WTC11 (cell line): ENCODE measurements around the gene ZSWIM6. TPM values are rescaled to one million over a fixed set of nuclear protein-coding genes. Genes with fewer than 3 reads are reported as not detected.

Experiments
- ATAC-seq: fragments of 200-7000 bp; cut with Tn5 transposase; 2 replicates; pipeline ENCODE4 v1.10.0; 2021; ENCODE audit warnings: mild to moderate bottlenecking, moderate library complexity
- CTCF ChIA-PET: fragments of 300-600 bp; sonication (Branson Sonifier 250); formaldehyde crosslinking; loops from one replicate; lab custom pipeline; 2021; ENCODE audit warnings: antibody characterized with exemption; lab: Charles Lee
- POLR2A ChIA-PET: fragments of 350-600 bp; sonication (Branson Sonifier 250); formaldehyde crosslinking; loops from one replicate; lab custom pipeline; 2021; ENCODE audit warnings: antibody characterized with exemption; lab: Charles Lee
- DNase-seq: peaks from one replicate; pipeline ENCODE4 v3.0.0; 2021; ENCODE audit warnings: low spot score
- H3K27ac Mint-ChIP-seq: 2 replicates; pipeline ENCODE4 v1.8.0; 2021; ENCODE audit warnings: mixed read lengths
- H3K27me3 Mint-ChIP-seq: 2 replicates; pipeline ENCODE4 v1.8.0; 2021; ENCODE audit warnings: low read depth, mild to moderate bottlenecking, moderate library complexity, mixed read lengths
- H3K36me3 Mint-ChIP-seq: 2 replicates; pipeline ENCODE4 v1.8.0; 2021; ENCODE audit warnings: mixed read lengths
- H3K4me1 Mint-ChIP-seq: 2 replicates; pipeline ENCODE4 v1.8.0; 2022; ENCODE audit warnings: mixed read lengths
- H3K4me3 Mint-ChIP-seq: 2 replicates; pipeline ENCODE4 v1.8.0; 2021; ENCODE audit warnings: mild to moderate bottlenecking, moderate library complexity, mixed read lengths
- H3K9me3 Mint-ChIP-seq: 2 replicates; pipeline ENCODE4 v1.8.0; 2021; ENCODE audit warnings: mixed read lengths
- ATF1 ChIP-seq: sonication (generic); formaldehyde crosslinking; IDR thresholded peaks from 2 replicates; pipeline ENCODE4 v1.8.1; 2023; ENCODE audit warnings: mild to moderate bottlenecking, moderate library complexity, missing genetic modification reagents
- CREB1 ChIP-seq: sonication (generic); formaldehyde crosslinking; IDR thresholded peaks from 2 replicates; pipeline ENCODE4 v1.8.0; 2023; ENCODE audit warnings: mild to moderate bottlenecking, missing genetic modification reagents
- CREM ChIP-seq: sonication (generic); formaldehyde crosslinking; IDR thresholded peaks from 2 replicates; pipeline ENCODE4 v1.8.1; 2022; ENCODE audit warnings: mild to moderate bottlenecking, missing genetic modification reagents, moderate library complexity
- ERG ChIP-seq: fragments of 250-450 bp; sonication (Bioruptor Pico); IDR thresholded peaks from 2 replicates; pipeline ENCODE4 v1.8.0; 2021; ENCODE audit warnings: mild to moderate bottlenecking
- ESRRA ChIP-seq: sonication (generic); formaldehyde crosslinking; IDR thresholded peaks from 2 replicates; pipeline ENCODE4 v1.8.1; 2022; ENCODE audit warnings: mild to moderate bottlenecking, missing genetic modification reagents, borderline replicate concordance
- ETV6 ChIP-seq: sonication (generic); formaldehyde crosslinking; IDR thresholded peaks from 2 replicates; pipeline ENCODE4 v1.8.1; 2022; ENCODE audit warnings: mild to moderate bottlenecking, missing genetic modification reagents
- GRHL2 ChIP-seq: fragments of 250-450 bp; sonication (Bioruptor Pico); IDR thresholded peaks from 2 replicates; pipeline ENCODE4 v1.8.0; 2022; ENCODE audit warnings: mild to moderate bottlenecking, moderate library complexity; ENCODE audit not compliant: insufficient replicate concordance, severe bottlenecking
- GTF2I ChIP-seq: fragments of 250-450 bp; sonication (Bioruptor Pico); conservative IDR thresholded peaks from 2 replicates; pipeline ENCODE4 v1.4.0; 2021; ENCODE audit warnings: mild to moderate bottlenecking
- IRF2 ChIP-seq: sonication (generic); formaldehyde crosslinking; IDR thresholded peaks from 2 replicates; pipeline ENCODE4 v1.8.0; 2022; ENCODE audit warnings: low read depth, missing genetic modification reagents, borderline replicate concordance
- JAZF1 ChIP-seq: fragments of 250-450 bp; sonication (Bioruptor Pico); IDR thresholded peaks from 2 replicates; pipeline ENCODE4 v1.9.0; 2021; ENCODE audit warnings: moderate library complexity, mild to moderate bottlenecking, inconsistent platforms
- JUN ChIP-seq: sonication (generic); formaldehyde crosslinking; IDR thresholded peaks from 2 replicates; pipeline ENCODE4 v1.8.0; 2023; ENCODE audit warnings: mild to moderate bottlenecking, missing genetic modification reagents
- RELA ChIP-seq: sonication (generic); formaldehyde crosslinking; IDR thresholded peaks from 2 replicates; pipeline ENCODE4 v1.8.1; 2022; ENCODE audit warnings: missing genetic modification reagents, mild to moderate bottlenecking, borderline replicate concordance
- SP1 ChIP-seq: sonication (generic); formaldehyde crosslinking; conservative IDR thresholded peaks from 2 replicates; pipeline ENCODE4 v1.8.1; 2022; ENCODE audit warnings: missing genetic modification reagents
- TEAD1 ChIP-seq: sonication (generic); formaldehyde crosslinking; IDR thresholded peaks from 2 replicates; pipeline ENCODE4 v1.8.0; 2022; ENCODE audit warnings: mild to moderate bottlenecking, missing genetic modification reagents
- ZNF219 ChIP-seq: sonication (generic); formaldehyde crosslinking; IDR thresholded peaks from 2 replicates; pipeline ENCODE4 v1.8.0; 2023; ENCODE audit warnings: missing genetic modification reagents, mild to moderate bottlenecking, borderline replicate concordance
- ZNF263 ChIP-seq: sonication (generic); formaldehyde crosslinking; IDR thresholded peaks from 2 replicates; pipeline ENCODE4 v1.8.1; 2022; ENCODE audit warnings: low read depth, mild to moderate bottlenecking, moderate library complexity, missing genetic modification reagents
- ZNF423 ChIP-seq: fragments of 250-450 bp; sonication (Bioruptor Pico); IDR thresholded peaks from 2 replicates; pipeline ENCODE4 v2.1.2; 2022; ENCODE audit warnings: mild to moderate bottlenecking, moderate library complexity
- total RNA-seq: library from RNA; stranded (reverse); gene quantifications from 3 replicates; pipeline ENCODE4 v1.2.3, GENCODE V29; 2021
- TF ChIP-seq, protein P1 (sequence below): sonication (generic); formaldehyde crosslinking; IDR thresholded peaks from 2 replicates; pipeline ENCODE4 v1.8.0; 2023; ENCODE audit warnings: missing genetic modification reagents, mild to moderate bottlenecking, borderline replicate concordance
- TF ChIP-seq, protein P2 (sequence below): fragments of 250-450 bp; sonication (Bioruptor Pico); IDR thresholded peaks from 2 replicates; pipeline ENCODE4 v1.9.0; 2021; ENCODE audit warnings: moderate library complexity, mild to moderate bottlenecking, inconsistent platforms, borderline replicate concordance
- TF ChIP-seq, protein P3 (sequence below): sonication (generic); formaldehyde crosslinking; IDR thresholded peaks from 2 replicates; pipeline ENCODE4 v1.8.1; 2023; ENCODE audit warnings: mild to moderate bottlenecking, missing genetic modification reagents

The ZSWIM6 gene
- total RNA-seq, 1 experiment from 2014 or later = 12.5 TPM

DNA sequence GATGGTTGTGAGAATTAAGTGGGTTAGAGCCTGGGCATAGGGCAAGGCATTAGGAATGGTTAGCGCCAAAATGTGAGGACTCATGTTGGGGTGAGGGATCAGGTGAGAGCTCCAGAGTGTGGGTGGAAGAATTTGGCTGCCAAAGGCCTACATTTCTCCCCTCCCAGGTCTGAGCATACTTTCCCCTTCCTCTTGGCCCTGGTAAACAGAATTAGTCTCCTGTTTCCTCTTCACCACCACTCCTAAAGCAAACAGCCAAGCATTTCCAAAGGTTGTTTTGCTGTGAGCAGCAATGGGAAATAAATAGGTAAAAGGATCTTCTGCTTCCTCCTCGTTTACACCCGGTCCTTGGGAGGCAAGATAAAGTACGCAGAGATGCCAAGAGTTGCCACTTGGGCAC, 132.5 kb downstream of the ZSWIM6 start (continued):
- TF ChIP-seq JAZF1 (CRISPR knock-in tag) = no peak
- no peak for TF ChIP-seq ERG (CRISPR knock-in tag)
- TF ChIP-seq ZNF263 = no peak
- TF ChIP-seq GTF2I (CRISPR knock-in tag) = no peak

- Mint-ChIP-seq H3K36me3 (no peaks in the 10 kb centered on the region), H3K4me3 (no peak overlapping the region), H3K27ac (no peak overlapping the region), H3K27me3 (no peaks in the 10 kb centered on the region), H3K4me1 (peaks cover 32% of the 10 kb centered on the region), H3K9me3 (peaks cover 3% of the 10 kb centered on the region; the same call in 1 of the 2 replicates)
- ATAC-seq (no peak), DNase-seq (no peak)
- TF ChIP-seq ETV6 (CRISPR knock-in tag) (no peak), RELA (CRISPR knock-in tag) (no peak), ATF1 (CRISPR knock-in tag) (no peak), ESRRA (CRISPR knock-in tag) (no peak), JUN (CRISPR knock-in tag) (no peak), ZNF219 (CRISPR knock-in tag) (no peak), TEAD1 (CRISPR knock-in tag) (no peak), CREB1 (CRISPR knock-in tag) (no peak)
- TF ChIP-seq, protein P1, sequence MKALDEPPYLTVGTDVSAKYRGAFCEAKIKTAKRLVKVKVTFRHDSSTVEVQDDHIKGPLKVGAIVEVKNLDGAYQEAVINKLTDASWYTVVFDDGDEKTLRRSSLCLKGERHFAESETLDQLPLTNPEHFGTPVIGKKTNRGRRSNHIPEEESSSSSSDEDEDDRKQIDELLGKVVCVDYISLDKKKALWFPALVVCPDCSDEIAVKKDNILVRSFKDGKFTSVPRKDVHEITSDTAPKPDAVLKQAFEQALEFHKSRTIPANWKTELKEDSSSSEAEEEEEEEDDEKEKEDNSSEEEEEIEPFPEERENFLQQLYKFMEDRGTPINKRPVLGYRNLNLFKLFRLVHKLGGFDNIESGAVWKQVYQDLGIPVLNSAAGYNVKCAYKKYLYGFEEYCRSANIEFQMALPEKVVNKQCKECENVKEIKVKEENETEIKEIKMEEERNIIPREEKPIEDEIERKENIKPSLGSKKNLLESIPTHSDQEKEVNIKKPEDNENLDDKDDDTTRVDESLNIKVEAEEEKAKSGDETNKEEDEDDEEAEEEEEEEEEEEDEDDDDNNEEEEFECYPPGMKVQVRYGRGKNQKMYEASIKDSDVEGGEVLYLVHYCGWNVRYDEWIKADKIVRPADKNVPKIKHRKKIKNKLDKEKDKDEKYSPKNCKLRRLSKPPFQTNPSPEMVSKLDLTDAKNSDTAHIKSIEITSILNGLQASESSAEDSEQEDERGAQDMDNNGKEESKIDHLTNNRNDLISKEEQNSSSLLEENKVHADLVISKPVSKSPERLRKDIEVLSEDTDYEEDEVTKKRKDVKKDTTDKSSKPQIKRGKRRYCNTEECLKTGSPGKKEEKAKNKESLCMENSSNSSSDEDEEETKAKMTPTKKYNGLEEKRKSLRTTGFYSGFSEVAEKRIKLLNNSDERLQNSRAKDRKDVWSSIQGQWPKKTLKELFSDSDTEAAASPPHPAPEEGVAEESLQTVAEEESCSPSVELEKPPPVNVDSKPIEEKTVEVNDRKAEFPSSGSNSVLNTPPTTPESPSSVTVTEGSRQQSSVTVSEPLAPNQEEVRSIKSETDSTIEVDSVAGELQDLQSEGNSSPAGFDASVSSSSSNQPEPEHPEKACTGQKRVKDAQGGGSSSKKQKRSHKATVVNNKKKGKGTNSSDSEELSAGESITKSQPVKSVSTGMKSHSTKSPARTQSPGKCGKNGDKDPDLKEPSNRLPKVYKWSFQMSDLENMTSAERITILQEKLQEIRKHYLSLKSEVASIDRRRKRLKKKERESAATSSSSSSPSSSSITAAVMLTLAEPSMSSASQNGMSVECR (CRISPR knock-in tag) = no peak
- ChIA-PET POLR2A (no interaction called here), CTCF (no interaction called here)
Observed at GRCh38 chr5:61465066-61465465, 133.0 kb downstream of the ZSWIM6 start.

DNA sequence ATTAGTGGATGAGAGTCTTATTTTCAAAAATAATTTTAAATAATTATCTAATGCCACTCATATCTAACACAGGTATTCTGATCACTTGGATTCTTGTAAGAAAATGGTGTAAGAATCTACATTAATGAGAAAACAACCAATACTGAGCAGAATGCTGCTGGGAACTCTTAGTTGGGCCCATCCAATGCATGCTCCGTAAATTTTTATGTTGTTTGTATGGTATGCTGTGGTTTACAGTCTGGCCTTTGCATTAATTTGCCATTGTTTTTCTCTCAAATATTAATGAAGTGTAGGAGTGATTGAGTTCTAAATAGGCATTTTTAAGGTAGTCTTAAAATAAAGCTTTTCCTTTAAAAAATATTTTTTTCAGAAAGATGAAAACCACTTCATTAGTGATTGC, 133.4 kb downstream of the ZSWIM6 start:
- ATAC-seq (no peak), DNase-seq (no peak)
- POLR2A ChIA-PET = no interaction called here
- H3K27me3 Mint-ChIP-seq = no peaks in the 10 kb centered on the region
- no peak overlapping the region for H3K4me3 Mint-ChIP-seq
- CTCF ChIA-PET = no interaction called here
- H3K4me1 Mint-ChIP-seq = peaks cover 32% of the 10 kb centered on the region
- H3K36me3 Mint-ChIP-seq = no peaks in the 10 kb centered on the region
- peaks cover 3% of the 10 kb centered on the region; the same call in 1 of the 2 replicates for H3K9me3 Mint-ChIP-seq
- TF ChIP-seq ZNF423 (CRISPR knock-in tag) (no peak), SP1 (CRISPR knock-in tag) (no peak), IRF2 (CRISPR knock-in tag) (no peak), GRHL2 (CRISPR knock-in tag) (no peak), CREM (no peak)
- TF ChIP-seq, protein P2, sequence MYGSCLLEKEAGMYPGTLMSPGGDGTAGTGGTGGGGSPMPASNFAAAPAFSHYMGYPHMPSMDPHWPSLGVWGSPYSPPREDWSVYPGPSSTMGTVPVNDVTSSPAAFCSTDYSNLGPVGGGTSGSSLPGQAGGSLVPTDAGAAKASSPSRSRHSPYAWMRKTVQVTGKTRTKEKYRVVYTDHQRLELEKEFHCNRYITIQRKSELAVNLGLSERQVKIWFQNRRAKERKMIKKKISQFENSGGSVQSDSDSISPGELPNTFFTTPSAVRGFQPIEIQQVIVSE (CRISPR knock-in tag) = no peak
- TF ChIP-seq, protein P3, sequence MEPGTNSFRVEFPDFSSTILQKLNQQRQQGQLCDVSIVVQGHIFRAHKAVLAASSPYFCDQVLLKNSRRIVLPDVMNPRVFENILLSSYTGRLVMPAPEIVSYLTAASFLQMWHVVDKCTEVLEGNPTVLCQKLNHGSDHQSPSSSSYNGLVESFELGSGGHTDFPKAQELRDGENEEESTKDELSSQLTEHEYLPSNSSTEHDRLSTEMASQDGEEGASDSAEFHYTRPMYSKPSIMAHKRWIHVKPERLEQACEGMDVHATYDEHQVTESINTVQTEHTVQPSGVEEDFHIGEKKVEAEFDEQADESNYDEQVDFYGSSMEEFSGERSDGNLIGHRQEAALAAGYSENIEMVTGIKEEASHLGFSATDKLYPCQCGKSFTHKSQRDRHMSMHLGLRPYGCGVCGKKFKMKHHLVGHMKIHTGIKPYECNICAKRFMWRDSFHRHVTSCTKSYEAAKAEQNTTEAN (CRISPR knock-in tag) = no peak
- H3K27ac Mint-ChIP-seq = no peak overlapping the region
